ENCODE data around the gene ADAMTS7. TPM values are rescaled to one million over a fixed set of nuclear protein-coding genes. Genes with fewer than 3 reads are reported as not detected.
A peak's percentile ranks its signal among the peaks of the same experiment; 100 is the strongest.

The ADAMTS7 gene
- total and polyA plus RNA-seq, 2 of the 8 experiments (the other 6 are each of a cell fraction or from before 2014, with no cell fraction given): 27.9 to 45.2 TPM

GRCh38 chr15:78768531-78769408, 42.5 kb downstream of the ADAMTS7 start:
- FAIRE-seq (no peak), DNase-seq (ENCODE audit: low read depth in 1 of 2, low spot score in 2 of 2) (no peak)
- no peak overlapping the region; the same call in 1 of the 2 replicates for H3K27ac ChIP-seq (ENCODE audit: low read depth, low read length)
- no peak overlapping the region for H2BK20ac ChIP-seq (ENCODE audit: low read length)
- H3K9ac ChIP-seq (replicated peaks in 1 of 4; ENCODE audit: extremely low read depth in 1 of 4, low read depth in 3 of 4, low read length in 3 of 4): no peak overlapping the region
- H2BK12ac ChIP-seq (ENCODE audit: low read depth, low read length): no peak overlapping the region; the same call in 1 of the 2 replicates
- no peak overlapping the region for H3K14ac ChIP-seq (ENCODE audit: insufficient read length)
- no peak overlapping the region for H3K23ac ChIP-seq (ENCODE audit: insufficient read length)
- H3K4me3 ChIP-seq (ENCODE audit: extremely low read depth in 1 of 4, insufficient read depth in 2 of 4, low read depth in 3 of 4, low read length in 4 of 4): no peak overlapping the region
- H3K4me1 ChIP-seq (replicated peaks in 1 of 4; ENCODE audit: control insufficient read depth in 3 of 4, insufficient read depth in 4 of 4, low read length in 3 of 4): peaks cover 0 to 14% (median 4%) of the 10 kb centered on the region in 4 experiments; a peak in 6 of 7 replicates
- peak overlapping the region; percentile 92; the same call in 1 of the 2 replicates for H2BK15ac ChIP-seq (ENCODE audit: low read length)
- no peak overlapping the region for H3K4ac ChIP-seq (replicated peaks; ENCODE audit: insufficient read length, low read depth, low read length)
- no peak overlapping the region for H4K5ac ChIP-seq (ENCODE audit: insufficient read length, low read depth, low read length)
- no peak overlapping the region for H2BK120ac ChIP-seq (replicated peaks; ENCODE audit: low read depth, low read length)
- H3K9me3 ChIP-seq (ENCODE audit: insufficient read depth in 2 of 2, low read depth in 1 of 2, low read length in 1 of 2): no peaks in the 10 kb centered on the region
- H3K4me2 ChIP-seq (ENCODE audit: insufficient read depth in 1 of 2, low read depth in 2 of 2, low read length in 2 of 2): peak overlapping the region in 1 of 2 experiments; percentile 21; a peak in 1 of 4 replicates
- no peak overlapping the region for H4K8ac ChIP-seq (ENCODE audit: extremely low read depth, insufficient read depth, low read length)
- no peaks in the 10 kb centered on the region for H3K79me1 ChIP-seq (ENCODE audit: low read depth, low read length)
- peak in 1 of 3 experiments; percentile 3; a peak in 1 of 4 replicates for TF ChIP-seq CTCF (IDR thresholded peaks at IDR 0.05; ENCODE audit: control extremely low read depth in 1 of 3, insufficient read depth in 1 of 3, low read depth in 1 of 3, low read length in 3 of 3)
- no peak for TF ChIP-seq EZH2 (IDR thresholded peaks at IDR 0.05; ENCODE audit: low read depth, low read length, severe bottlenecking)
- TF ChIP-seq CEBPB (IDR thresholded peaks at IDR 0.05; ENCODE audit: low read depth, low read length): no peak
- ChIA-PET POLR2A (ENCODE audit: partially characterized antibody) (interaction anchor here (0.7 kb wide), 1 partner anchor 106 kb away, joined by 3 read pairs; no protein-coding TSS in a partner anchor), CTCF (ENCODE audit: partially characterized antibody) (interaction anchor here (0.9 to 2.1 kb wide), 4 partner anchors 12 to 41 kb away, joined by 3 to 6 read pairs (median 4); no protein-coding TSS in a partner anchor)
- no peaks in the 10 kb centered on the region for H3K27me3 ChIP-seq (replicated peaks in 1 of 4; ENCODE audit: control insufficient read depth in 3 of 4, extremely low read depth in 1 of 4, insufficient read depth in 3 of 4, low read length in 3 of 4)
- 0 out of 2 replicates have a peak overlapping the region, but pooled peaks have one; percentile 16 for H2BK5ac ChIP-seq (ENCODE audit: low read depth, low read length)
- H3K36me3 ChIP-seq (ENCODE audit: control insufficient read depth in 2 of 4, insufficient read depth in 4 of 4, low read length in 3 of 4): peaks cover 0 to 4% (median 0%) of the 10 kb centered on the region in 4 experiments; a peak in 1 of 8 replicates
- WGBS, 2 experiments (ENCODE audit: extremely low coverage in 1 of 2, insufficient coverage in 1 of 2, insufficient read length in 1 of 2, insufficient replicate concordance in 2 of 2, low coverage in 1 of 2, low lambda C conversion rate in 2 of 2, missing lambda C conversion rate in 1 of 2): 87% methylated on average over 10 of the region's 18 CpGs; no CpG with 5 or more reads in 1 of the 2 experiments
- peaks cover 0 to 2% of the 10 kb centered on the region in 2 experiments for H4K20me1 ChIP-seq (replicated peaks in 1 of 2; ENCODE audit: control insufficient read depth in 1 of 2, insufficient read depth in 2 of 2, low read length in 2 of 2)
- H3K56ac ChIP-seq (replicated peaks; ENCODE audit: insufficient read length, low read depth, low read length): no peak overlapping the region
- no peak overlapping the region for H2AFZ ChIP-seq (ENCODE audit: low read length)
- H3K79me2 ChIP-seq (ENCODE audit: control insufficient read depth in 1 of 2, insufficient read depth in 2 of 2, low read length in 2 of 2): no peaks in the 10 kb centered on the region
- no peak overlapping the region for H4K91ac ChIP-seq (replicated peaks; ENCODE audit: insufficient read length, low read length)
- H3K18ac ChIP-seq (ENCODE audit: extremely low read depth, low read length): no peak overlapping the region
- H3K23me2 ChIP-seq (ENCODE audit: low read depth, low read length): no peaks in the 10 kb centered on the region
- H2AK5ac ChIP-seq (ENCODE audit: low read depth, low read length): 0 out of 2 replicates have a peak overlapping the region, but pooled peaks have one; percentile 39

All from H1 (cell line).